ENCODE measurements around the gene FAM110C.

DNA sequence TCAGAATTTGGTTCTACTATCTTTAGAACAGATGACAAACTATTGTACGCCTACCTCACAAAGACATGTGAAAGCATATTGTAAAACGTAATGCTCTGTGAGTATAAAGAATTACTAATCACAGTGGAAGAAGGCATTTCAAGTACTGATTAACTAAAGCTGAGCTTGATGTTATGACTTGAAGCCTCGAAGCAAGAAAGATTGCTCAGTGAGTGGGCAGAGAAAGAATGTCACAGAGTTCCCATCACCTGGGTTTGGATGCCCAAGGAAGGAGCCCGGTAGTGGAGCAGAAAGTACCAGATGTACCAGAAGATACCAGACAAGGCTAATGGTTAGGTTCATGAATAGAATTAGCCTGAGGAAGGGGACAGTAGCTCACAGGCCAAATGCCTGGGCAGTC is 39.5 kb upstream of the FAM110C start:
- TF ChIP-seq, protein P1, sequence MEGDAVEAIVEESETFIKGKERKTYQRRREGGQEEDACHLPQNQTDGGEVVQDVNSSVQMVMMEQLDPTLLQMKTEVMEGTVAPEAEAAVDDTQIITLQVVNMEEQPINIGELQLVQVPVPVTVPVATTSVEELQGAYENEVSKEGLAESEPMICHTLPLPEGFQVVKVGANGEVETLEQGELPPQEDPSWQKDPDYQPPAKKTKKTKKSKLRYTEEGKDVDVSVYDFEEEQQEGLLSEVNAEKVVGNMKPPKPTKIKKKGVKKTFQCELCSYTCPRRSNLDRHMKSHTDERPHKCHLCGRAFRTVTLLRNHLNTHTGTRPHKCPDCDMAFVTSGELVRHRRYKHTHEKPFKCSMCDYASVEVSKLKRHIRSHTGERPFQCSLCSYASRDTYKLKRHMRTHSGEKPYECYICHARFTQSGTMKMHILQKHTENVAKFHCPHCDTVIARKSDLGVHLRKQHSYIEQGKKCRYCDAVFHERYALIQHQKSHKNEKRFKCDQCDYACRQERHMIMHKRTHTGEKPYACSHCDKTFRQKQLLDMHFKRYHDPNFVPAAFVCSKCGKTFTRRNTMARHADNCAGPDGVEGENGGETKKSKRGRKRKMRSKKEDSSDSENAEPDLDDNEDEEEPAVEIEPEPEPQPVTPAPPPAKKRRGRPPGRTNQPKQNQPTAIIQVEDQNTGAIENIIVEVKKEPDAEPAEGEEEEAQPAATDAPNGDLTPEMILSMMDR (IDR thresholded peaks at IDR 0.05) = no peak
- no peak for TF ChIP-seq POLR2A (IDR thresholded peaks at IDR 0.05)
